Upper lobe of right lung (tissue), 1 donor: Measurements from ENCODE around the gene TEAD1. TPM values are rescaled to one million over a fixed set of nuclear protein-coding genes. Genes with fewer than 3 reads are reported as not detected.

ENCODE experiments used
- ATAC-seq: fragments of 200-7000 bp; cut with Tn5 transposase; one replicate; pipeline ENCODE4 v1.9.1; 2020; ENCODE audit warnings: mild to moderate bottlenecking, moderate library complexity
- DNase-seq: peaks from one replicate; pipeline ENCODE4 v3.0.0-alpha.2; 2020
- H3K27ac ChIP-seq: fragments of 200-600 bp; one replicate; pipeline ENCODE4 v1.8.0; 2022
- H3K27me3 ChIP-seq: fragments of 200-600 bp; one replicate; pipeline ENCODE4 v1.8.0; 2022; ENCODE audit warnings: mild to moderate bottlenecking
- H3K36me3 ChIP-seq: fragments of 200-600 bp; one replicate; pipeline ENCODE4 v1.8.0; 2022
- H3K4me1 ChIP-seq: fragments of 200-600 bp; one replicate; pipeline ENCODE4 v1.8.0; 2022
- H3K4me3 ChIP-seq: fragments of 200-600 bp; one replicate; pipeline ENCODE4 v1.8.0; 2022; ENCODE audit warnings: mild to moderate bottlenecking
- H3K9me3 ChIP-seq: fragments of 200-600 bp; one replicate; pipeline ENCODE4 v1.8.0; 2022
- intact Hi-C: fragments of 100-400 bp; cut with DNase I; formaldehyde crosslinking; loops from one replicate; pipeline ENCODE4 v1.11.0; 2022
- total RNA-seq: library from RNA; stranded (reverse); fragmentation: NEBNext Ultra II Directional; extraction: Animal tissue kit (Norgen Biotek cat#: 25700); gene quantifications from one replicate; pipeline ENCODE4 v1.2.1, GENCODE V29; 2021
- TF ChIP-seq, protein P1 (sequence below): fragments of 200-600 bp; IDR thresholded peaks from one replicate; pipeline ENCODE4 v1.8.0; 2022; ENCODE audit warnings: antibody characterized with exemption
- donor health status: DM: no; HTN: yes; CAD: no; lungs with severe emphysema.

TEAD1 gene
- total RNA-seq, 1 donor from 2014 or later = 72.3 TPM

DNA sequence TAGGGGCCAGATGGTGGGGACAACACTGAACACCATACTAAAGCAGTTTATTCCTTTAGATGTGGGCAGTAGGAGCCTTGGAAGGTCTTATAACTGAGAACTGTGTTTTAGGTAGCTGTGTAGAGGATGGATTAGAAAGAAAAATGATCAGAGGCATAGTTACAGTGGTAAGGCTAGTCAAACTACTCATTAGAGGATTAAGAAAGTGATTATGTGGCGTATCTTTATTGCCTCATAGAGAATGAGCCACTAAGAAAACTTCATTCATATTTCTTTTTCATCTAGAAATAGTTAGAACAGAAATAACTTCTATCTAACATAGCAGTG, 179.1 kb downstream of the TEAD1 start:
- intact Hi-C loops = no loop called here
- no peak overlapping the region for H3K27ac ChIP-seq
- H3K27me3 ChIP-seq = no peaks in the 10 kb centered on the region
- no peak overlapping the region for H3K4me3 ChIP-seq
- no peak for DNase-seq
- no peaks in the 10 kb centered on the region for H3K36me3 ChIP-seq
- TF ChIP-seq, protein P1, sequence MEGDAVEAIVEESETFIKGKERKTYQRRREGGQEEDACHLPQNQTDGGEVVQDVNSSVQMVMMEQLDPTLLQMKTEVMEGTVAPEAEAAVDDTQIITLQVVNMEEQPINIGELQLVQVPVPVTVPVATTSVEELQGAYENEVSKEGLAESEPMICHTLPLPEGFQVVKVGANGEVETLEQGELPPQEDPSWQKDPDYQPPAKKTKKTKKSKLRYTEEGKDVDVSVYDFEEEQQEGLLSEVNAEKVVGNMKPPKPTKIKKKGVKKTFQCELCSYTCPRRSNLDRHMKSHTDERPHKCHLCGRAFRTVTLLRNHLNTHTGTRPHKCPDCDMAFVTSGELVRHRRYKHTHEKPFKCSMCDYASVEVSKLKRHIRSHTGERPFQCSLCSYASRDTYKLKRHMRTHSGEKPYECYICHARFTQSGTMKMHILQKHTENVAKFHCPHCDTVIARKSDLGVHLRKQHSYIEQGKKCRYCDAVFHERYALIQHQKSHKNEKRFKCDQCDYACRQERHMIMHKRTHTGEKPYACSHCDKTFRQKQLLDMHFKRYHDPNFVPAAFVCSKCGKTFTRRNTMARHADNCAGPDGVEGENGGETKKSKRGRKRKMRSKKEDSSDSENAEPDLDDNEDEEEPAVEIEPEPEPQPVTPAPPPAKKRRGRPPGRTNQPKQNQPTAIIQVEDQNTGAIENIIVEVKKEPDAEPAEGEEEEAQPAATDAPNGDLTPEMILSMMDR = no peak
- no peak for ATAC-seq
- no peaks in the 10 kb centered on the region for H3K9me3 ChIP-seq
- H3K4me1 ChIP-seq = peaks cover 5% of the 10 kb centered on the region

DNA sequence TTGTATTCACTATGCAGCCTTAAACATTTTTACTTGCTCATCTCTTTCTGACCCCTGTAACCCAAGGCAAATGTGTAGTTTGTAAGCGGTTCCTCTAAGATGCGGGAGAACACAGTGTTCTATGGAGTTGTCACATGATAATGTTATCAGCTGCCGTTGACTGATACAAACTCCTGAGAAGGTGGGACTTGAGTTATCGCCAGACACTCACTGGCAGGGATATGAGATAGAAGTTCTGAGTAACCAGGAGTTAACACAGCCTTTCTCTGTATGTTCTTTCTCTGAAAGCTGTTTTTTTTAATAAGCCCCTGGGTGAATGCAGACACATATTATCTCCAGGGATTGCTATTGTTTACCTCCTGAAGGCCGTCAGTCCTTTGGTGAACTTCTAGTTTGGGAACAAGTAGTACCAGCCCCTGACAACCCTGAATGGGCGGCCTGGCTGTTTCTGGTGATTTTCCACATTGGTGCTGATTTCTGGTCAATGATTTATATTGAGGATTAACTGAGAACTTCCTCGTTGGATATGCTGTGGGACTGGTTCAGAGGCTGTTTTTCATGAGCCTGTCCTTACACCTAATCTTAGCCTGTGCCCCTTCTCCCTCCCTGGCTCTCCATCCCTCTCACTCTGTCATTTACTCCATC, 179.6 kb downstream of the TEAD1 start:
- Histone ChIP-seq H3K36me3 (no peaks in the 10 kb centered on the region), H3K4me3 (no peak overlapping the region), H3K4me1 (peaks cover 5% of the 10 kb centered on the region), H3K27ac (no peak overlapping the region), H3K9me3 (no peaks in the 10 kb centered on the region), H3K27me3 (no peaks in the 10 kb centered on the region)
- ATAC-seq (peak; percentile 67), DNase-seq (no peak)
- intact Hi-C loops = no loop called here
- TF ChIP-seq, protein P1 = no peak

DNA sequence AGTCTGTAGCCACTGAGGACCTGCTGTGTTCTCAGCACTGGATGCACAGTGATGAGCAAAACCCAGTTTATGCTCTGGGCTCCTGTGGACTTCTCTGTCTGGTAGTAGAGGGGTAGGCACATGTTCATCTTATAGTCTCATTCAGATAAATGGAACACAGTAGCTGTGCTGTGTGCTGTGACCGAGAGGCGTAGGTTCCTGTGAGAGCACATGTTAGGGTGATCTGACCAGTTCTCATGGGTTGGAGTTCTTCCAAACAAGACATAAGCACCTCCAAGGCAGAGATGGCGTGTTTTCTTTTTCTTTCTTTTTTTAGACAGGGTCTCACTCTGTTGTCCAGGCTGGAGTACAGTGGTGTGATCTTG, 180.1 kb downstream of the TEAD1 start:
- Histone ChIP-seq H3K4me1 (peaks cover 5% of the 10 kb centered on the region), H3K4me3 (no peak overlapping the region), H3K27ac (no peak overlapping the region), H3K9me3 (no peaks in the 10 kb centered on the region), H3K27me3 (no peaks in the 10 kb centered on the region), H3K36me3 (no peaks in the 10 kb centered on the region)
- ATAC-seq (peak; percentile 30), DNase-seq (no peak)
- TF ChIP-seq, protein P1 = no peak
- intact Hi-C loops = no loop called here

DNA sequence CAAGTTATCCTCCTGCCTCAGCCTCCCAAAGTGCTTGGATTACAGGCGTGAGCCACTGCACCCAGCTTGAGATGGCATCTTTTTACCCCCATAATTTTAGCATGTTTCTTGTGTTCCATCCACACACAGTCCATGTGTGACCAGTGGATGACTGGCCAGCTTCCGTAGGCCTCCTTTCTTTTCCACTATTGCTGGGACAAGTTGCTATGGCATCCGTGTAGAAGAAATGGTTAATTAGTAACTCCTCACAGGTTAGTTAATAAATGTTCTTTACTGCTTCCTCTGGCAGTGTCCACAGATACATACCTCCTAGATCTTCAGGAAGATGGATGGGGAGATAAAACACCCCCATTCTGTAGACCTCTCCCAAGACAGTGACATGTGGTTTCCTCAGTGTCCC, 180.6 kb downstream of the TEAD1 start:
- Histone ChIP-seq H3K27ac (no peak overlapping the region), H3K36me3 (no peaks in the 10 kb centered on the region), H3K4me1 (peaks cover 5% of the 10 kb centered on the region), H3K27me3 (no peaks in the 10 kb centered on the region), H3K9me3 (no peaks in the 10 kb centered on the region), H3K4me3 (no peak overlapping the region)
- intact Hi-C loops = no loop called here
- no peak for ATAC-seq
- no peak for DNase-seq
- TF ChIP-seq, protein P1 = no peak

DNA sequence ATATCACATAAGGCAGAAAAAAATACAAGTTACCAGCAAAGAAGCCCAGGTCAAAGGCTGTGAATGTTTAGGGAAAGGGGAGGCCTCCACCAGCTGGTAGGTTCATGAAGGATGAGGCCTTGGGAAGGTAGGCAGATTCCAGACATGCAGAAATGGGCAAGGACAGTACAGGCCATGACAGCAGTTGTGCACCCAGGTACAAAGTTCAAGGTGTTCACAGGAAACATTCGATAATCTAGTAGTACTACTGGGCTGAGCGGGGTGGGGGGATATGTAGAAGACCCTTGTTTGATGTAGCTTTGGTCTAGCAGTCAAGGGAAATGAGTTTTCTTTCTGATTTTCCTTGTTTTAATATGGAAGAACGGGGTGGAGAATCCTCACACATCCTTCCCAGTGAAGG, 182.1 kb downstream of the TEAD1 start:
- no peaks in the 10 kb centered on the region for H3K27me3 ChIP-seq
- intact Hi-C loops = no loop called here
- H3K36me3 ChIP-seq = no peaks in the 10 kb centered on the region
- H3K9me3 ChIP-seq = no peaks in the 10 kb centered on the region
- ATAC-seq = no peak
- DNase-seq = no peak
- TF ChIP-seq, protein P1 = no peak
- H3K27ac ChIP-seq = no peak overlapping the region
- H3K4me1 ChIP-seq = peaks cover 5% of the 10 kb centered on the region
- no peak overlapping the region for H3K4me3 ChIP-seq

DNA sequence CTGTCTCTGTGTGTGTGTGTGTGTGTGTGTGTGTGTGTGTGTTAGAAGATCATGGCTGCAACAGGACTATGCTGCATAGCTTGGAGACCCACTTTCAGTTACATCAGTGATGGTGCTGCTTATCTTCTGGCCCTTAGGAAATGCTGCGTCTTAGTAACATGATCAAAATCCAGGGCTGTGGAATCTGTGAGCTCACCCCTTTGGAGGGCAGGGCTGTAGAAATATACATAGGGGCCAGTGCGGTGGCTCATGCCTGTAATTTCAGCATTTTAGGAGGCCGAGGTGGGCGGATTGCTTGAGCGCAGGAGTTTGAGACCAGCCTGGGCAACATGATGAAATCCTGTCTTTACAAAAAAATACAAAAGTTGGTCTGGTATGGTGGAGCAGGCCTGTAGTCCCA, 183.4 kb downstream of the TEAD1 start:
- Histone ChIP-seq H3K27me3 (no peaks in the 10 kb centered on the region), H3K4me1 (peaks cover 5% of the 10 kb centered on the region), H3K4me3 (no peak overlapping the region), H3K36me3 (no peaks in the 10 kb centered on the region), H3K9me3 (no peaks in the 10 kb centered on the region), H3K27ac (no peak overlapping the region)
- TF ChIP-seq, protein P1 = no peak
- intact Hi-C loops = no loop called here
- no peak for DNase-seq
- no peak for ATAC-seq
